Measurements from ENCODE around the gene MAU2.
A peak's percentile ranks its signal among the peaks of the same experiment; 100 is the strongest.
"Not testable (repeated sequence)": the region's sequence is repeated elsewhere in the genome, so short reads cannot be mapped to it uniquely, and the experiment has no call there.

Gene MAU2

GRCh38 chr19:19347401-19348110 is 26.9 kb downstream of the MAU2 start:
- DNase-seq: no peak

GRCh38 chr19:19348266-19348665 is 27.6 kb downstream of the MAU2 start:
- no peak for DNase-seq

- DNase-seq: no peak
Measured at GRCh38 chr19:19349365-19349764, 28.7 kb downstream of the MAU2 start.

GRCh38 chr19:19350756-19351155 is 30.1 kb downstream of the MAU2 start:
- DNase-seq: not testable (repeated sequence)

- no peak for DNase-seq
Measured at GRCh38 chr19:19352823-19353222, 32.2 kb downstream of the MAU2 start.

- DNase-seq: no peak
Measured at GRCh38 chr19:19354007-19354406, 33.4 kb downstream of the MAU2 start.

GRCh38 chr19:19354932-19355331 is 34.3 kb downstream of the MAU2 start:
- no peak for DNase-seq

GRCh38 chr19:19355606-19356139 is 35.0 kb downstream of the MAU2 start:
- no peak for DNase-seq

GRCh38 chr19:19356500-19356899 is 35.9 kb downstream of the MAU2 start:
- no peak for DNase-seq

- DNase-seq: no peak
Measured at GRCh38 chr19:19356901-19357566, 36.4 kb downstream of the MAU2 start.

GRCh38 chr19:19361075-19361594 is 40.5 kb downstream of the MAU2 start:
- DNase-seq: peak; percentile 67

- DNase-seq: no peak
Measured at GRCh38 chr19:19362075-19362474, 41.4 kb downstream of the MAU2 start.

GRCh38 chr19:19366434-19367396 is 46.1 kb downstream of the MAU2 start:
- DNase-seq: peak; percentile 20

- DNase-seq: no peak
Measured at GRCh38 chr19:19368087-19368486, 47.5 kb downstream of the MAU2 start.

GRCh38 chr19:19371059-19371458 is 50.4 kb downstream of the MAU2 start:
- DNase-seq: no peak

GRCh38 chr19:19372656-19373416 is 52.2 kb downstream of the MAU2 start:
- DNase-seq: no peak

- DNase-seq: no peak
Measured at GRCh38 chr19:19379527-19379926, 58.9 kb downstream of the MAU2 start.

- DNase-seq: not testable (repeated sequence)
Measured at GRCh38 chr19:19380316-19380715, 59.7 kb downstream of the MAU2 start.

GRCh38 chr19:19381007-19381926 is 60.6 kb downstream of the MAU2 start:
- no peak for DNase-seq

GRCh38 chr19:19382118-19382517 is 61.5 kb downstream of the MAU2 start:
- DNase-seq: no peak

- no peak for DNase-seq
Measured at GRCh38 chr19:19384486-19384885, 63.9 kb downstream of the MAU2 start.
